H7 (cell line): ENCODE data around the gene RPS6KL1. TPM values are rescaled to one million over a fixed set of nuclear protein-coding genes. Genes with fewer than 3 reads are reported as not detected.

Experiments
- DNase-seq: peaks from one replicate; pipeline ENCODE4 v3.0.0; 2012
- H3K27me3 ChIP-seq: 2 replicates; pipeline ENCODE4 v1.6.0; 2011; ENCODE audit warnings: mild to moderate bottlenecking, low read length; ENCODE audit not compliant: control insufficient read depth, insufficient read depth
- H3K36me3 ChIP-seq: replicated peaks from 2 replicates; pipeline ENCODE4 v1.5.1; 2011; ENCODE audit warnings: low read length; ENCODE audit not compliant: control insufficient read depth, insufficient read depth
- H3K4me3 ChIP-seq: 2 replicates; pipeline ENCODE4 v1.5.1; 2011; ENCODE audit warnings: low read depth, mild to moderate bottlenecking, control low read depth, low read length, moderate library complexity; ENCODE audit not compliant: insufficient read depth
- total RNA-seq: library from RNA; depleted of rRNA; stranded (reverse); fragments of >200 nt; shearing (Covaris generic); gene quantifications from 2 replicates; pipeline ENCODE4 v1.2.3, GENCODE V29; 2014; rRNA removed

RPS6KL1 gene, protein sequence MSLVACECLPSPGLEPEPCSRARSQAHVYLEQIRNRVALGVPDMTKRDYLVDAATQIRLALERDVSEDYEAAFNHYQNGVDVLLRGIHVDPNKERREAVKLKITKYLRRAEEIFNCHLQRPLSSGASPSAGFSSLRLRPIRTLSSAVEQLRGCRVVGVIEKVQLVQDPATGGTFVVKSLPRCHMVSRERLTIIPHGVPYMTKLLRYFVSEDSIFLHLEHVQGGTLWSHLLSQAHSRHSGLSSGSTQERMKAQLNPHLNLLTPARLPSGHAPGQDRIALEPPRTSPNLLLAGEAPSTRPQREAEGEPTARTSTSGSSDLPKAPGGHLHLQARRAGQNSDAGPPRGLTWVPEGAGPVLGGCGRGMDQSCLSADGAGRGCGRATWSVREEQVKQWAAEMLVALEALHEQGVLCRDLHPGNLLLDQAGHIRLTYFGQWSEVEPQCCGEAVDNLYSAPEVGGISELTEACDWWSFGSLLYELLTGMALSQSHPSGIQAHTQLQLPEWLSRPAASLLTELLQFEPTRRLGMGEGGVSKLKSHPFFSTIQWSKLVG
- 5.4 and 12.4 TPM in 2 replicates for total RNA-seq

DNA sequence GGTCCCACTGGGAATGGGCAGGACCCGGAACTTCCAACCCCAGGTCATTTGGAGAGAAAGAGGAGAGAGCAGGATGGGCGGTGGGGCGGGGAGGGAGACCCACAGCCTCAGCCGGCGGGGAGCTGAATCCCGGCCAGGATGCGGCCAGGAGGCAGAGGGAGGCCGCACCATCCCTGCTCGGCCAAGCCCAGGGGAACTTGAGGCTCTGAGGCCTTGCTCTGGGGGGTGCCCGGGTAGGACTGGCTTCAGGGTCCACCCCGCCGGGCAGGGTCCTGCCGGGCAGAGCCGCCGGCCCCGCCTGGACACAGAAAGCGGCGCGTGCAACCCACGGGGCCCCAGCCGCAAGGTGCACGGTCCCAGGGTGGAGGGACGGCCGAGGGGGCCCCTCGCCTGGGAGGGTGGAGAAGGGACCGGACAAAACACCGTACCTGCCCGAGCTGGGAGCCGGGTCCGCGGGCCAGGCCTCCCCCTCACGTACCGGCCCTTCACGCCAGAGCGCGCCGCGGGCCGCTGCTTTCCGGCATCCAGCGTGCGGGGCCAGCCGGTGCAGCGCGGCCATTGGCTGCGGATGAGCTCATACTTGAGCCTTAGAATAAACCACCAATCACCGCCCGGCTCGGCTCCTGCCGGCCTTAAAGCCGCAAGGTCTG lies at the start of gene RPS6KL1:
RPS6KL1 (minus strand) TSS at position 509 of the 650 bp plus-strand sequence. CDS start 1,719 bp downstream, outside the sequence.
- Histone ChIP-seq H3K27me3 (peaks cover 2% of the 10 kb centered on the region; the same call in 1 of the 2 replicates), H3K36me3 (peaks cover 3% of the 10 kb centered on the region), H3K4me3 (peak within 1 kb of the TSS; percentile 79)
- DNase-seq, result peak; percentile 99

DNA sequence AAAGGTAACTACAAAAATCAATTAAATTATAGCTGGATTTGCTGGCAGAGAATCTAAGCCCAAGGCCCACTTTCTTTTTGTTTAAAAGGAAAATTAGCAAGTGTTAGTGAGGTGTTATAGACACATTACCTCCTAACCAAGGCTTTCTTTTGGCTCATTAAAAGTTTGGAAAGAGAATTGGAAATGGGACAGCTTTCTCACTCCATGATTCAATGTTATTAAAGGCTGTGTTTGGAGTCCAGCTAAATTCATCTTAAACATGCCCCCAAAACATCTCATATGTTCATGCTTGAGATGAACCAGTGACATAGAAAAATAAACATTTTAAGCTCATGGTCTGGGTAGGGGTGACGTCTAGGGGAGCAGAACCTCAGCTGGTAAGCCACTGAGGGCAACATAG lies 45.8 kb upstream of the RPS6KL1 start:
- Histone ChIP-seq H3K27me3 (no peaks in the 10 kb centered on the region), H3K4me3 (no peak overlapping the region), H3K36me3 (no peaks in the 10 kb centered on the region)
- DNase-seq, result no peak

DNA sequence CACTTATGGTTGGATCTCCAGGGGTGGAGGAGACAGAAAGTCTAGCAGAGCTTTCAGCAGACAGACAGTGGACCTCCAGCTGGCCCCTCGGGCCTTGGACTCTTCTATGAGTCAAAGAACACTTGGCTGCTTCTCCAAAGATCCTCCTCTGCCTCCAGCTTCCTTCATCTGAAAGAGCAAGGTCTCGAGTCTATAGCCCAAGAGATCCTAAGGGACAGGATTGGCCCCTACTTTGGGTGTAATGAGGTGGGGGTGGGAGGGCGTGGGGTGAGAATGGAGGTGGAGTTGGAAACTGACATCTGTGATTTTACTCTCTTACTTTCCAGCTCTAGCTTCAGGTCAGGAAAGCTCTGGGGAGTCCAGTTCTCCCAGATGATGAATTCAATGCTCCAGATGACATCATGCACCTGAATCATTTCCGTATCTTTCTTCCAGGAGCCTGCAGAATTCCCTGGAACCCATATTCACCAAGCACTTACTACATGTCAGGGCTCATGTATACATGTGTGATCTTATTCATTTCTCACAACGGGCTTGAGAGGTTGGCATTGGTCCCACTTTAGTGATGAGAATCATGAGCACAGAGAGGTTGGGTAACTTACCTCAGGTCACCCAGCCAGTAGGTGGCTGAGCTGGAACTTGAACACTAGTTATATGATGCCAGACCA lies 42.6 kb upstream of the RPS6KL1 start:
- Histone ChIP-seq H3K36me3 (no peaks in the 10 kb centered on the region), H3K4me3 (no peak overlapping the region), H3K27me3 (no peaks in the 10 kb centered on the region)
- no peak for DNase-seq

DNA sequence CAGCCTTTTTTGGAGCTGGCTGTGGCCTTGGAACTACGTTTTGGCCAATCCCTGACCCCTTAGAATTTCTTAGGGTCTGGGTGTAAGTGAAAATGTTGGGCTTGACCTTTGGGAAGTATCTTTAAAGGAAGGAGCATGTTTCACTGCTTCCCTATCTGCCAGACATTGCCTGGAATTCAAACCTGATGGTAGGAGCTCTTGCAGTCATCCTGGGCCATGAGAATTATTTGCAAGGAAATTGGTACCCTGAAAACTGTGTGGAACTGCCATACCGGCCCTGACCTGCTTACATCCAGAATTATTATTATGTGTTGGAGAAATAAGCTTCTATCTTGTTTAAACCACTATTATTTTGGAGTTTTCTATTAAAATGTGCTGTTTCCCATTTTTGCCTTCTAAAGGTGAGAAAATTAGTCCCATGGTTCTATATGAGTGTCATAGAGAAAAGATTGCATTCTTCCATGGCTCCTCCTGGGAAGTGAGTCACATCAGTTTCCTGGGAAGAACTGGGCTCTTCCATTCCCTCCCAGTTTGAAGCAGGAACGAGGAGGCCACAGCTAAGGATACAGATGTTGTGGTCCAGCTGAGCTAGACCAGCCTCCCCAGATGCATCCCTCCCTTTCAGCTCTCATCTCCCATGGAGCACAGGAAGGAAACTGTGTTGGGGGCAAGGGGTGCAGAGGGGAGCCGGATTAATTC lies 41.9 kb upstream of the RPS6KL1 start:
- no peaks in the 10 kb centered on the region for H3K36me3 ChIP-seq
- no peaks in the 10 kb centered on the region for H3K27me3 ChIP-seq
- DNase-seq, result no peak
- no peak overlapping the region for H3K4me3 ChIP-seq

DNA sequence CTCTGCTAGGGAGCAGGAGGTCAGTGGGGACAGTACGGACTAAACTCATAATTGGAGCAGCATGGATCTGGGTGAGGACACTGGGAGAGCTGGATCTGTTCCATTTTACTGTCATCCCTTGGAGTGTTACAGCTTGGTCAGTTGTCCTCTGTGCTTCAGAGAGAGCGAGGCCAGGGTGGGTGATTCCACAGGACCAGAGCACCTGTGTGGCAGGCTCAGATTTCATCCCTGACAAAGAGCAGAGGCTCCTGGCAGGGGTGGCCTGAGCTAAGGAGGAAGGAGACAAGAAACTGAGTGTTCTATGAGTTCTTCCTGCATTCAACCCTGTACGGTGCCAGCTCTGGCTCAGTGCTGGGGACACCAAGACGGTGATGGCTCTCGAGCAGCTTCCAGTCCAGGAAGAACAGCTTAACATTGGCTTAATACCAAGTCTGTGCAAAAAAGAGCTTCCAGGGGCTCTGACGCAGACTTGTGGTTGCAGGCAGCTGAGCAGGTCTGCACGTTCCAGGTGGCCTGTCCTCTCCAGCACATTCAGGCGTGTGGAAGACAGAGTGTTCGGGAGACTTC lies 40.7 kb upstream of the RPS6KL1 start:
- Histone ChIP-seq H3K27me3 (no peaks in the 10 kb centered on the region), H3K4me3 (no peak overlapping the region), H3K36me3 (no peaks in the 10 kb centered on the region)
- DNase-seq, result no peak

DNA sequence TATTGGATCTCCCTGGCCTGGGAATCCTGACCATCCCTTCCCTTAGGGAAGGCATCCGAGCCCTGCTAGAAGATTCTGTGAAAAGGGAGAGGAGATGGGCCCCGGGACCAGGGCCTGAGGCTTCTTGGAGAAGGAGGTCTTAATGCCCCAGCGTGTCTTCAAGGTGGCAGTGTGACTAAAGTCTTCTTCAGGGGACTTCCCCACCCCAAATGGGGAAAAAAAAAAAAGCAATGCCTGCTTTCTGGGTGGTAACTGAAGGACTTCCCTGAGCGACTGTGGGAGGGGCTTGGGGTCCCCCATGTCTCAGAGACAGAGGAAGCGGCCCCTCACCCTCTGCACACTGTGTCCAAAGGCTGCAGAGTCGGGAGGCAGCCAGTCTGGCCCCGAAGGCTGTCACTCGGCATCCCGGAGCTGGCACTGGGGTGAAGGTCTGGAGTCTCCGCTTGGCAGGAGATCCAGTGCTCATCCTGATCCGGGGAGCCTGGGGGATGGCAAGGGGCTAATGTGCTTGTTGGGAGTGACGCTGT lies 40.2 kb upstream of the RPS6KL1 start:
- H3K4me3 ChIP-seq, result no peak overlapping the region
- DNase-seq, result no peak
- H3K36me3 ChIP-seq, result no peaks in the 10 kb centered on the region
- H3K27me3 ChIP-seq, result no peaks in the 10 kb centered on the region

DNA sequence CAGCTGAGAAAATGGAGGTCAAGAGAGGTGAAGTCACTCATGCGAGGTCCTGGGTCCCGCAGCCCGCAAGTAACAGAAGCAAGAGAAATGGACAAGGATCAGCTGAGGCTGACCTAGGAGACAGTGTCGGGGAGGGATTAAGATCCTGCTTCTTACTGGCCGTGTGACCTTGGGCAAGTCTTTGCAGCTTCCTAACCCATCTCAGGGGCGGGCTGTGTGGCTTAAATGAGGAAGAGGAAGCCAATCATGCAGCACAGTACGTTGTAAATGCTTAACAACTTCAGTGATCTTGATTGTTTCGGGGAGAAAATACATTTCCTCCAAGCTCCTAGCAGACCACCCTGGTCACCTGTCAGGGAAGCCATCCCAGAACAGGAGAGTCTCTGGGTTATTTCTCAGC lies 39.4 kb upstream of the RPS6KL1 start:
- no peak overlapping the region for H3K4me3 ChIP-seq
- no peaks in the 10 kb centered on the region for H3K36me3 ChIP-seq
- no peaks in the 10 kb centered on the region for H3K27me3 ChIP-seq
- DNase-seq, result no peak

DNA sequence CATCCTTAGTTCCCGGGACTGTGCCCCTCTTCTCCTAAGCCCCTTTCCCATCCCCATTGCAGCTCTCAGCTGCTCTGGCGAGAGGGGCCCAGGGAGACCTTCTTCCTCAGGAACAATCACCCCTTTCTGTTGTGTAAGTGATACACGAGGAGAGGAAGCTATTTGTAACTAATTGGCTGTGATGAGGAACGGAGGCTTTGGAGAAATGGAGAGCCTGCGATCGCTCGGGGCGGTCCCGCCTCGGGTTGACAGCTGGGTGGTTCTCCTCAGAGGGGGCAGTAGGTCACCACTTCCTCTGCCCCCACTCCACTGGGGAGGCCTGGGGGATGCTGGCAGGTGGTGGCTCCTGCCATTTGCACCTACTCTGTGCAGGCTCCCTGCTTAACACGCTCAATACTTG lies 39.0 kb upstream of the RPS6KL1 start:
- no peaks in the 10 kb centered on the region for H3K36me3 ChIP-seq
- DNase-seq, result no peak
- no peak overlapping the region for H3K4me3 ChIP-seq
- no peaks in the 10 kb centered on the region for H3K27me3 ChIP-seq

DNA sequence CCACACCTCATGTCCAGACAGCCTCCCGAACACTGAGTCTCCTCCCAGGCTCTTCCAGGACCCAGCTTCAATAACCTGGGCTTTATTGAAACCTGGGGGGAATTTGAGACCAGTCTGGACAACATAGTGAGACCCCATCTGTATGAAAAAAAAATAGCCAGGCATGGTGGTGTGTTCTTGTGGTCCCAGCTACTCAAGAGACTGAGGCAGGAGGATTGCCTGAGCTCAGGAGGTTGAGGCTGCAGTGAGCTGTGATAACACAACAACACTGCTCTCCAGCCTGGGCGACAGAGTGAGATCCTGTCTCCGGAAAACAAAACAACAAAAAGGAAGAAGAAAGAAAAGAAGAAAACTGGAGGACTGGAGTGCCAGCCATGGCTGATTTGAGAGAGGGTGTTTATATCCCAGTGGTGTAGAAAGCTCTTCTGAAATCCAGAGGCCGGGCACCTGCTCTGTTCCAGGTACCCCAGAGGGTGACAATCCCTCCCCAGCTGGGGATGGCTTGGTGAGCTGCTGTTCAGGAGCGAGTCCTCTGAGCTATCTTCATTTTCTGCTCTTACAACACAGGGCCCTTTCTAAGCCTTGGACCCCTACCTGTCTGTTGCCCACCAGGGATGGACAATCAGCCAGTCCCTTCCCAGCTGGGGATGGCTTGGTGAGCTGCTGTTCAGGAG lies 38.3 kb upstream of the RPS6KL1 start:
- Histone ChIP-seq H3K4me3 (no peak overlapping the region), H3K27me3 (no peaks in the 10 kb centered on the region; the same call in 1 of the 2 replicates), H3K36me3 (no peaks in the 10 kb centered on the region)
- DNase-seq, result no peak

DNA sequence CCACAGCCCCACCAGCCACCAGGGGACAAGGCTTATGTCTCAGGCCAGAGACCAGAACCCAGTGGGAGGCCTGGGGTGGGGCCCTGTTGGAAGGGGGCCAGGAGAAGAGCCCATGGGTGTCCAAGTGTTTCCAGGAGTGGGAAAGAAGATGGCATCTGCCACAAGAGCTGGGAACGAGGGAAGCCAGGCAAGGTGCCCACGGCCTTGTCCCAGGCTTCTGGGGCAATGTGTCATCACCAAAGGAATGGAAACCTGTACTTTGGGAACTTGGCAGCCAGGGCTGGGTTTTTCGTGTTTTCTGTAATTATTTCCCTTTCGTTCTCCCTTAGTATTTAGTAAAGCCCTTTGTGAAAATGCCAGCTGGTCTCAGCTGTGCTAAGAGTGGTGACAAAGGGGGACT lies 37.7 kb upstream of the RPS6KL1 start:
- Histone ChIP-seq H3K36me3 (no peaks in the 10 kb centered on the region), H3K4me3 (no peak overlapping the region), H3K27me3 (peaks cover 5% of the 10 kb centered on the region)
- no peak for DNase-seq

DNA sequence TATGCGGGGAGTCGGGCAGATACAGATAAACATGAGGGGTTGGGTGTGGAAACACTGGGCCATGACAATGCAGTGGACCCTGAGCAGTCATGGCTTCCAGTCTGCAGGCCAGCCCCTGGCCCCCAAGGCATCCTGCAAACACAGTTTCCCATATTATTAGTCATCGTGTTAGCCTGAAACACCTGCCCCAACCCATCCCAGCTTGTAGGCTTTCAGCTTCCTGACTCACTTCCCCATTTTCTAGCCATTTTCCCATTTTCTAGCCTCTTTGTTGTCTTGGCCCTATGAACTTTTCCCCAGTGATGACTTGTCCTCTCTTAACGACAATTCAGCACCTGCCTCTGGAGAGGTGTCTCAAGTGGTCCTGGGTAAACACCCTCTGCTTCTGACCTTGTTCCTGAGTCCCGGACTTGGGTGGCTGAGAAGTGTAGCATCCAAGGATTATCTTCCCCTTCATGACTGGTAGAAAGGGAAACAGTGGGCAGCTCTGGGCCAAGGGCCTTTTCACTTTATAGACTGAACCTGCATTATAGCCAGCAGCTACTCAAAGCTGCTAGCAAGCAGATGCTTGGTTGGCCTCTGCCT lies 36.6 kb upstream of the RPS6KL1 start:
- Histone ChIP-seq H3K27me3 (peaks cover 12% of the 10 kb centered on the region), H3K36me3 (no peaks in the 10 kb centered on the region), H3K4me3 (no peak overlapping the region)
- DNase-seq, result no peak

DNA sequence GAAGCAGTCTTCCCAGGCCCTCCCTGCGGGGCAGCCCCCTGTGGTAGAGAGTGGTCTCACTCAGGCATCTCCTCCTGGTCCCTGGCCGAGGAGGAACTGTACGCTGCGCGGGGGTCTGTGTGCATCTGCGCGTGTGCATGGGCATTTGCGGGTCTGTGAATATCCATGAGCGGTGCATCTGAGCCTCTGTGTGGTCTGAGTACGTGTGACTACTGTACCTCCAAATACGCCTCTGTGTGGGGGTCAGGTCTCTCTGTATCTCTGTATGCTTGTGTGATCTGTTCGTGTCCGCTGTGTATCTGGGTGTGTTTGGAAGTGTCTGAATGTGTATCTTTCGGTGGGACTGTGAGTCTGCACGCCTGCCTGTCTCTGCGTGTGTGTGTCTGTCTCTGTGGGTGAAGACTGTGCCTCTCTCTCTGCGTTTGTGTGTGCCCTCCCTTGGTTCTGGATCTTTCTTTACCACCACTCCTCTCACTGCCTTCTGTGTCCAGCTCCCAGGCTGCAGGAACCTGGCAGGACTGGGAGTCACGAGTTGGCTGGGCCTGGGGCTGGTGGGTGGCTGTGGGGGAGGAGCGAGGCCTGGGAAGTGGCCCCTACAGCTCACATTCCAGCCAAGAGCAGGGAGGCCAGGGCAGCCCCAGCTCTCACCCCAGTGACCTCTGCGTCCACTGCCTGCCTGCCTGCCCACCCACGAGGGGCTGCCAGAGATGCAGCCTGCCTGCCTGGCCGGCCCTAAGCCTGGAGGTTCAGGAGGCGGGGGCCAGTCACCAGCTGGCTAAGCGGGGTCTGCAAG lies 33.4 kb upstream of the RPS6KL1 start:
- peak; percentile 55 for DNase-seq
- Histone ChIP-seq H3K27me3 (peaks cover 12% of the 10 kb centered on the region), H3K4me3 (no peak overlapping the region), H3K36me3 (no peaks in the 10 kb centered on the region)

DNA sequence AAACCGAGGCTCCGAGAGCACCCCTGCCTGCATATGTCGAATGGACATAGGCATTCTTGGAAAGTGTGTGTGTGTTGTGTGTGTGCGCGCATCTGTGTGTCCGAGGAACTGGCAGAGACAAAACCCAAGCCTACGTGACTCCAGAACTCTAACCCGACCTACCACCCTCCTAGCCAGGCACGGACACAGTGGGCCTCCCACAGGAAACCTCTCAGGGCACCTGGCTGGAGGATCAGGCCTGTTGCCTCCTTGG lies 32.9 kb upstream of the RPS6KL1 start:
- peak; percentile 63 for DNase-seq
- Histone ChIP-seq H3K36me3 (no peaks in the 10 kb centered on the region), H3K27me3 (peaks cover 12% of the 10 kb centered on the region), H3K4me3 (peak overlapping the region; percentile 50)
